Erythroblast (primary cell): ENCODE data around the gene FBXO11.

Experiments used
- GATA1 ChIP-seq: IDR thresholded peaks from 2 replicates; pipeline ENCODE4 v1.6.1; 2011; ENCODE audit warnings: low read depth, mild to moderate bottlenecking, control low read depth, low read length, moderate library complexity
- POLR2A ChIP-seq: IDR thresholded peaks from 2 replicates; pipeline ENCODE4 v1.6.1; 2011; ENCODE audit warnings: mild to moderate bottlenecking, low read length

DNA sequence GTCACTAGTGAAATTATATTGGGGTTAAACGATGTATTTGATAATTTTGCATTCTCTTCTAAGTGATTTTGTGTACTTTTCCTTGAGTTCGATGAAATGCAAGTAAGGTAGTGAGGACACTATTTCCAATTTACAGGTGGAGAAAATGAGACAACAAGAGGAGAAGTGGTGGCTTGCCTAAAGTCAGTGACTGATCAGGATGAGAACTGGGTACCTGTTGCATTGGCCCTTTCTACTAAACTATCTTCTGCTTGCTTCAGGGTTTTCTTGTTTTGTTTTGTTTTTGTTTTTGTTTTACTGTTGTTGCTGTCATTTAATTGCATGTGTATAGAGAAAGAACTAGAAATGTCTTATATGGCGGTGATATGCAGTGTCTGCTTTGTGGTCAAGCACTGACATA is 31.4 kb upstream of the FBXO11 start:
- TF ChIP-seq POLR2A (no peak), GATA1 (no peak)
